ENCODE results near the gene PITPNC1. TPM values are rescaled to one million over a fixed set of nuclear protein-coding genes. Genes with fewer than 3 reads are reported as not detected.

PITPNC1 gene
- total RNA-seq, 1 experiment from 2014 or later, result 35.5 TPM

- POLR2A ChIA-PET (ENCODE audit: low non-redundant PET), result no interaction called here
- no peak overlapping the region for H3K27ac ChIP-seq (ENCODE audit: low read depth, low read length, poor library complexity, severe bottlenecking)
- BruUV-seq (replicated peaks), result no TSS peak
- no peaks in the 10 kb centered on the region for H3K27me3 ChIP-seq (replicated peaks; ENCODE audit: insufficient read depth, low read depth, low read length, poor library complexity)
- H3K9me3 ChIP-seq (ENCODE audit: low read depth, low read length, poor library complexity, severe bottlenecking), result no peaks in the 10 kb centered on the region
- no peak overlapping the region for H3K4me3 ChIP-seq (ENCODE audit: low read depth, low read length, poor library complexity, severe bottlenecking)
- intact Hi-C loops (cut with micrococcal nuclease; ENCODE audit: unreplicated experiment), result no loop called here
- DNase-seq (ENCODE audit: low spot score), result no peak
- TF ChIP-seq EZH2 (IDR thresholded peaks at IDR 0.05; ENCODE audit: borderline replicate concordance, low read depth, low read length, poor library complexity, severe bottlenecking) (no peak), CTCF (conservative IDR thresholded peaks at IDR 0.05; ENCODE audit: low read depth, low read length) (no peak)
- CTCF ChIA-PET, result no interaction called here
- H3K36me3 ChIP-seq (ENCODE audit: insufficient read depth, low read length, poor library complexity, severe bottlenecking), result no peaks in the 10 kb centered on the region
- H3K4me1 ChIP-seq (ENCODE audit: insufficient read depth, low read length, poor library complexity, severe bottlenecking), result no peaks in the 10 kb centered on the region
These were observed 236.9 kb downstream of the PITPNC1 start for GRCh38 chr17:67613961-67614360.

GRCh38 chr17:67615011-67615561 is 238.0 kb downstream of the PITPNC1 start:
- no peaks in the 10 kb centered on the region for H3K9me3 ChIP-seq (ENCODE audit: low read depth, low read length, poor library complexity, severe bottlenecking)

GRCh38 chr17:67615736-67616135 is 238.7 kb downstream of the PITPNC1 start:
- Histone ChIP-seq H3K4me3 (ENCODE audit: low read depth, low read length, poor library complexity, severe bottlenecking) (no peak overlapping the region), H3K36me3 (ENCODE audit: insufficient read depth, low read length, poor library complexity, severe bottlenecking) (no peaks in the 10 kb centered on the region), H3K4me1 (ENCODE audit: insufficient read depth, low read length, poor library complexity, severe bottlenecking) (no peaks in the 10 kb centered on the region), H3K27me3 (replicated peaks; ENCODE audit: insufficient read depth, low read depth, low read length, poor library complexity) (no peaks in the 10 kb centered on the region), H3K27ac (ENCODE audit: low read depth, low read length, poor library complexity, severe bottlenecking) (no peak overlapping the region), H3K9me3 (ENCODE audit: low read depth, low read length, poor library complexity, severe bottlenecking) (no peaks in the 10 kb centered on the region)
- POLR2A ChIA-PET (ENCODE audit: low non-redundant PET), result no interaction called here
- BruUV-seq (replicated peaks), result no TSS peak
- DNase-seq (ENCODE audit: low spot score), result no peak
- TF ChIP-seq EZH2 (IDR thresholded peaks at IDR 0.05; ENCODE audit: borderline replicate concordance, low read depth, low read length, poor library complexity, severe bottlenecking) (no peak), CTCF (conservative IDR thresholded peaks at IDR 0.05; ENCODE audit: low read depth, low read length) (no peak)
- CTCF ChIA-PET, result no interaction called here
- intact Hi-C loops (cut with micrococcal nuclease; ENCODE audit: unreplicated experiment), result no loop called here

More at GRCh38 chr17:67615011-67615561, 238.0 kb downstream of the PITPNC1 start:
- POLR2A ChIA-PET (ENCODE audit: low non-redundant PET), result no interaction called here
- no peak overlapping the region for H3K27ac ChIP-seq (ENCODE audit: low read depth, low read length, poor library complexity, severe bottlenecking)
- H3K36me3 ChIP-seq (ENCODE audit: insufficient read depth, low read length, poor library complexity, severe bottlenecking), result no peaks in the 10 kb centered on the region
- no peaks in the 10 kb centered on the region for H3K27me3 ChIP-seq (replicated peaks; ENCODE audit: insufficient read depth, low read depth, low read length, poor library complexity)
- H3K4me1 ChIP-seq (ENCODE audit: insufficient read depth, low read length, poor library complexity, severe bottlenecking), result no peaks in the 10 kb centered on the region
- intact Hi-C loops (cut with micrococcal nuclease; ENCODE audit: unreplicated experiment), result no loop called here
- CTCF ChIA-PET, result no interaction called here
- TF ChIP-seq EZH2 (IDR thresholded peaks at IDR 0.05; ENCODE audit: borderline replicate concordance, low read depth, low read length, poor library complexity, severe bottlenecking) (no peak), CTCF (conservative IDR thresholded peaks at IDR 0.05; ENCODE audit: low read depth, low read length) (no peak; the same call in 1 of the 2 replicates)
- no peak overlapping the region for H3K4me3 ChIP-seq (ENCODE audit: low read depth, low read length, poor library complexity, severe bottlenecking)
- BruUV-seq (replicated peaks), result no TSS peak
- DNase-seq (ENCODE audit: low spot score), result peak; percentile 24

Measured in A673 (cell line).